Pulmonary artery endothelial cell (primary cell): Measurements from ENCODE around the gene JAM2. TPM values are rescaled to one million over a fixed set of nuclear protein-coding genes. Genes with fewer than 3 reads are reported as not detected.

ENCODE experiments used
- total RNA-seq: library from RNA; depleted of rRNA; stranded (reverse); fragments of >200 nt; gene quantifications from 2 replicates; pipeline ENCODE4 v1.2.3, GENCODE V29; 2014

Gene JAM2
- total RNA-seq, 1 donor from 2014 or later, result 2.2 TPM

Other genes starting within 250 kb of the JAM2 start
- 47.1 and 65.4 TPM in 2 replicates for gene MRPL39, start 31.8 kb upstream of the JAM2 start, total RNA-seq
- gene ATP5PF, start 95.6 kb downstream of the JAM2 start, total RNA-seq, result 54.5 and 61.1 TPM in 2 replicates
- 25.5 and 33.8 TPM in 2 replicates for gene GABPA, start 95.7 kb downstream of the JAM2 start, total RNA-seq